HepG2 (cell line): ENCODE data around the gene COL26A1. TPM values are rescaled to one million over a fixed set of nuclear protein-coding genes. Genes with fewer than 3 reads are reported as not detected.

Experiments used
- CC2D1A ChIP-seq: sonication (generic); formaldehyde crosslinking; IDR thresholded peaks from 2 replicates; pipeline ENCODE4 v1.8.1; 2023; ENCODE audit warnings: mild to moderate bottlenecking, missing genetic modification reagents
- ELF3 ChIP-seq: IDR thresholded peaks from 2 replicates; pipeline ENCODE4 v1.6.1; 2016; ENCODE audit warnings: missing genetic modification reagents, missing compliant biosample characterization
- FIP1L1 ChIP-seq: fragments of 200-400 bp; formaldehyde crosslinking; IDR thresholded peaks from 2 replicates; pipeline ENCODE4 v1.6.1; 2018; ENCODE audit warnings: low read depth, mild to moderate bottlenecking, low read length, moderate library complexity, borderline replicate concordance; ENCODE audit not compliant: insufficient read depth
- GTF2F1 ChIP-seq: fragments of 150-350 bp; IDR thresholded peaks from 2 replicates; pipeline ENCODE4 v1.6.1; 2014; ENCODE audit warnings: low read length
- HNRNPL ChIP-seq: fragments of 200-400 bp; formaldehyde crosslinking; IDR thresholded peaks from 2 replicates; pipeline ENCODE4 v1.6.1; 2017; ENCODE audit warnings: mild to moderate bottlenecking, low read depth, low read length
- MAFG ChIP-seq: sonication (generic); formaldehyde crosslinking; IDR thresholded peaks from 2 replicates; pipeline ENCODE4 v1.5.1; 2020; ENCODE audit warnings: mild to moderate bottlenecking, missing genetic modification reagents
- MZF1 ChIP-seq: sonication (generic); formaldehyde crosslinking; IDR thresholded peaks from 2 replicates; pipeline ENCODE4 v1.8.1; 2023; ENCODE audit warnings: mild to moderate bottlenecking, missing genetic modification reagents, borderline replicate concordance
- NONO ChIP-seq, 2 experiments: fragments of 450-650 bp in 1 of 2; sonication (generic) in 1 of 2; formaldehyde crosslinking in 1 of 2; IDR thresholded peaks in 1 of 2; conservative IDR thresholded peaks in 1 of 2; 2 replicates each; pipeline versions ENCODE4 v1.6.1 to v1.8.0; 2017 to 2022; ENCODE audit warnings: mild to moderate bottlenecking in 1 of 2, missing genetic modification reagents in 1 of 2, moderate library complexity in 1 of 2
- RBFOX2 ChIP-seq: fragments of 200-400 bp; formaldehyde crosslinking; IDR thresholded peaks from 2 replicates; pipeline ENCODE4 v1.6.1; 2017; ENCODE audit warnings: low read depth, mild to moderate bottlenecking, low read length
- SMARCE1 ChIP-seq: fragments of 450-650 bp; IDR thresholded peaks from 2 replicates; pipeline ENCODE4 v1.6.1; 2017; ENCODE audit warnings: borderline replicate concordance
- SNAI1 ChIP-seq: sonication (generic); formaldehyde crosslinking; IDR thresholded peaks from 2 replicates; pipeline ENCODE4 v1.5.0; 2020; ENCODE audit warnings: mild to moderate bottlenecking, missing genetic modification reagents, borderline replicate concordance
- SNRNP70 ChIP-seq: fragments of 200-400 bp; formaldehyde crosslinking; IDR thresholded peaks from 2 replicates; pipeline ENCODE4 v1.6.1; 2017; ENCODE audit warnings: mild to moderate bottlenecking, low read depth, low read length, moderate library complexity
- SRSF4 ChIP-seq: fragments of 200-400 bp; formaldehyde crosslinking; IDR thresholded peaks from one replicate; pipeline ENCODE4 v1.6.1; 2018; ENCODE audit warnings: mild to moderate bottlenecking, low read depth, low read length, moderate library complexity; ENCODE audit not compliant: poor library complexity, severe bottlenecking
- TP53 ChIP-seq: sonication (generic); formaldehyde crosslinking; conservative IDR thresholded peaks from 2 replicates; pipeline ENCODE4 v1.4.0; 2020; ENCODE audit warnings: missing genetic modification reagents
- ZMYM2 ChIP-seq: sonication (generic); formaldehyde crosslinking; IDR thresholded peaks from 2 replicates; pipeline ENCODE4 v1.8.0; 2022; ENCODE audit warnings: mild to moderate bottlenecking, missing genetic modification reagents
- ZNF12 ChIP-seq: sonication (generic); formaldehyde crosslinking; IDR thresholded peaks from 2 replicates; pipeline ENCODE4 v1.5.0; 2020; ENCODE audit warnings: missing genetic modification reagents
- ZNF230 ChIP-seq: sonication (generic); formaldehyde crosslinking; IDR thresholded peaks from 2 replicates; pipeline ENCODE4 v1.4.0; 2020; ENCODE audit warnings: mild to moderate bottlenecking, missing genetic modification reagents
- ZNF292 ChIP-seq: sonication (generic); formaldehyde crosslinking; IDR thresholded peaks from 2 replicates; pipeline ENCODE4 v1.8.1; 2022; ENCODE audit warnings: mild to moderate bottlenecking, low read depth, missing genetic modification reagents, borderline replicate concordance
- ZNF296 ChIP-seq: sonication (generic); formaldehyde crosslinking; conservative IDR thresholded peaks from 2 replicates; pipeline ENCODE4 v1.5.0; 2020; ENCODE audit warnings: mild to moderate bottlenecking, missing genetic modification reagents
- ZNF703 ChIP-seq: sonication (generic); formaldehyde crosslinking; IDR thresholded peaks from 2 replicates; pipeline ENCODE4 v1.5.1; 2020; ENCODE audit warnings: missing genetic modification reagents, mild to moderate bottlenecking, moderate library complexity, borderline replicate concordance
- ZNF724P ChIP-seq: sonication (generic); formaldehyde crosslinking; IDR thresholded peaks from 2 replicates; pipeline ENCODE4 v1.8.0; 2022; ENCODE audit warnings: missing genetic modification reagents, borderline replicate concordance
- polyA plus RNA-seq, 8 experiments: library from polyadenylated mRNA; depleted of rRNA in 3 of 8; stranded (reverse) in 7 of 8; unstranded in 1 of 8; fragments of >200 nt; fragmentation: Illumina TruSeq in 4 of 8; extraction: Trizol in 4 of 8; gene quantifications; 2 replicates each; pipeline versions ENCODE4 v1.2.1 to v1.2.3, GENCODE V29; 2011 to 2016; ENCODE audit warnings: low read depth in 4 of 8, missing spikeins in 1 of 8, mixed read lengths in 1 of 8; ENCODE audit not compliant: insufficient read depth in 1 of 8
- total RNA-seq, 5 experiments: library from RNA; depleted of rRNA; stranded (reverse); fragments of >200 nt; fragmentation: Illumina TruSeq; extraction: Trizol; gene quantifications; 2 replicates each; pipeline ENCODE4 v1.2.3, GENCODE V29; 2016; ENCODE audit warnings: low read depth in 1 of 5
- TF ChIP-seq, protein P1 (sequence below): sonication (generic); formaldehyde crosslinking; IDR thresholded peaks from 2 replicates; pipeline ENCODE4 v1.9.0; 2022; ENCODE audit warnings: missing genetic modification reagents, mild to moderate bottlenecking, borderline replicate concordance
- TF ChIP-seq, protein P2 (sequence below): sonication (generic); formaldehyde crosslinking; IDR thresholded peaks from 2 replicates; pipeline ENCODE4 v1.4.0; 2020; ENCODE audit warnings: mild to moderate bottlenecking, missing genetic modification reagents
- TF ChIP-seq, protein P3 (sequence below): sonication (generic); formaldehyde crosslinking; IDR thresholded peaks from 2 replicates; pipeline ENCODE4 v1.5.0; 2020; ENCODE audit warnings: missing genetic modification reagents, mild to moderate bottlenecking, borderline replicate concordance
- TF ChIP-seq, protein P4 (sequence below): sonication (generic); formaldehyde crosslinking; IDR thresholded peaks from 2 replicates; pipeline ENCODE4 v1.5.0; 2020; ENCODE audit warnings: missing genetic modification reagents, mild to moderate bottlenecking, borderline replicate concordance

Gene COL26A1
- total and polyA plus RNA-seq, 2 of the 13 experiments (the other 11 are each of a cell fraction or from before 2014, with no cell fraction given) = 7.8 to 9.2 TPM

DNA sequence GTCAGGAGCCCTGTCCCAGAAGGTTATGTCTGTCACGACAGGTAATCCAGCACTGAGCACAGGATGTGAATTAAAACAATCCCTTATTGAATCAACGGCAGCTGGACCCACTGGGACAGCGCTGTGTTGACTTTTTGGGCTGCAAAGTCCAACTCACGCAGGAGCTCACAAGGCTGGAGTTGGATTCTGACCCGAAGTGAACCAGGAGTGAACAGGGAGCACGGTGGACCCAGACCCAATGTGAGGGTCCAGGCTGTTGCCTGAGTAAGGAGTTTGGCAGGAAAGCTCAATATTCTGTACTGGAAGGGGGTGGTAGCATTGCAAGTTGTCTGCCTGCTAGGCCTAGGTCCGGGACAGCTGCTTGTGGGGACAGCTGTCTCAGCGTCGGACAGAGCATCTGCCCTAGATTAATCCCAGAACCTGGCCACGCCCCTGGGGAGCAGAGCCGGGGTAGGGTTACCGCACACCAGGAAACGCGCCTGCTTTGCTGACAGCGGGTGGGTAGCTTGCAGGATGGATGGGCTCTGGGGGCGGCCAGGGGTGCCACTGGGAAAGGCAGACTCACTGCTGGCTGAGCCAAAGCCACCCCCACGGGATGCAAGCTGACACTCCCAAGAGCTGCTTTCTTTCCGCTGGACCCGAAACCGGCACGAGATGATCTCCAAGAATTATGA is 24.0 kb downstream of the COL26A1 start (continued):
- TF ChIP-seq GTF2F1 (no peak), ZNF724P (CRISPR knock-in tag) (no peak), SNAI1 (CRISPR knock-in tag) (no peak), ZNF296 (CRISPR knock-in tag) (0 out of 2 replicates have a peak, but pooled peaks have one; percentile 46), MAFG (CRISPR knock-in tag) (no peak), RBFOX2 (peak; percentile 72), ELF3 (CRISPR knock-in tag) (peak; percentile 85), ZNF703 (no peak), HNRNPL (peak; percentile 64; the same call in 1 of the 2 replicates), SNRNP70 (no peak), ZNF230 (CRISPR knock-in tag) (0 out of 2 replicates have a peak, but pooled peaks have one; percentile 63), ZNF292 (CRISPR knock-in tag) (peak; percentile 88), NONO (IDR thresholded peaks at IDR 0.05) (no peak), NONO (CRISPR knock-in tag; conservative IDR thresholded peaks at IDR 0.05) (peak; percentile 80), SRSF4 (no peak), TP53 (CRISPR knock-in tag) (no peak), ZNF12 (CRISPR knock-in tag) (peak; percentile 71; the same call in 1 of the 2 replicates), CC2D1A (no peak), SMARCE1 (no peak), FIP1L1 (no peak), ZMYM2 (CRISPR knock-in tag) (0 out of 2 replicates have a peak, but pooled peaks have one; percentile 56), MZF1 (CRISPR knock-in tag) (no peak)
- TF ChIP-seq, protein P1, sequence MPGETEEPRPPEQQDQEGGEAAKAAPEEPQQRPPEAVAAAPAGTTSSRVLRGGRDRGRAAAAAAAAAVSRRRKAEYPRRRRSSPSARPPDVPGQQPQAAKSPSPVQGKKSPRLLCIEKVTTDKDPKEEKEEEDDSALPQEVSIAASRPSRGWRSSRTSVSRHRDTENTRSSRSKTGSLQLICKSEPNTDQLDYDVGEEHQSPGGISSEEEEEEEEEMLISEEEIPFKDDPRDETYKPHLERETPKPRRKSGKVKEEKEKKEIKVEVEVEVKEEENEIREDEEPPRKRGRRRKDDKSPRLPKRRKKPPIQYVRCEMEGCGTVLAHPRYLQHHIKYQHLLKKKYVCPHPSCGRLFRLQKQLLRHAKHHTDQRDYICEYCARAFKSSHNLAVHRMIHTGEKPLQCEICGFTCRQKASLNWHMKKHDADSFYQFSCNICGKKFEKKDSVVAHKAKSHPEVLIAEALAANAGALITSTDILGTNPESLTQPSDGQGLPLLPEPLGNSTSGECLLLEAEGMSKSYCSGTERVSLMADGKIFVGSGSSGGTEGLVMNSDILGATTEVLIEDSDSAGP = peak; percentile 81; the same call in 1 of the 2 replicates
- TF ChIP-seq, protein P2, sequence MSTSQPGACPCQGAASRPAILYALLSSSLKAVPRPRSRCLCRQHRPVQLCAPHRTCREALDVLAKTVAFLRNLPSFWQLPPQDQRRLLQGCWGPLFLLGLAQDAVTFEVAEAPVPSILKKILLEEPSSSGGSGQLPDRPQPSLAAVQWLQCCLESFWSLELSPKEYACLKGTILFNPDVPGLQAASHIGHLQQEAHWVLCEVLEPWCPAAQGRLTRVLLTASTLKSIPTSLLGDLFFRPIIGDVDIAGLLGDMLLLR (CRISPR knock-in tag) = no peak
- TF ChIP-seq, protein P3, sequence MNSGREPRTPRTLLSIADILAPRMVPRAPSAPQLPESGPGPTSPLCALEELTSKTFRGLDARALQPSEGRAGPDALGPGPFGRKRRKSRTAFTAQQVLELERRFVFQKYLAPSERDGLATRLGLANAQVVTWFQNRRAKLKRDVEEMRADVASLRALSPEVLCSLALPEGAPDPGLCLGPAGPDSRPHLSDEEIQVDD (CRISPR knock-in tag) = no peak
- TF ChIP-seq, protein P4, sequence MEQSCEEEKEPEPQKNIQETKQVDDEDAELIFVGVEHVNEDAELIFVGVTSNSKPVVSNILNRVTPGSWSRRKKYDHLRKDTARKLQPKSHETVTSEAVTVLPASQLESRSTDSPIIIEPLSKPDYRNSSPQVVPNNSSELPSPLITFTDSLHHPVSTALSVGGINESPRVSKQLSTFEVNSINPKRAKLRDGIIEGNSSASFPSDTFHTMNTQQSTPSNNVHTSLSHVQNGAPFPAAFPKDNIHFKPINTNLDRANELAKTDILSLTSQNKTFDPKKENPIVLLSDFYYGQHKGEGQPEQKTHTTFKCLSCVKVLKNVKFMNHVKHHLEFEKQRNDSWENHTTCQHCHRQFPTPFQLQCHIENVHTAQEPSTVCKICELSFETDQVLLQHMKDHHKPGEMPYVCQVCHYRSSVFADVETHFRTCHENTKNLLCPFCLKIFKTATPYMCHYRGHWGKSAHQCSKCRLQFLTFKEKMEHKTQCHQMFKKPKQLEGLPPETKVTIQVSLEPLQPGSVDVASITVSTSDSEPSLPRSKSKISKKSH (CRISPR knock-in tag) = peak; percentile 37; the same call in 1 of the 2 replicates
